Peyer's patch (tissue), 4 donors: ENCODE results near the gene ZNF664. TPM values are rescaled to one million over a fixed set of nuclear protein-coding genes. Genes with fewer than 3 reads are reported as not detected.

Experiments
- DNase-seq, 3 donors: peaks; one replicate each; pipeline ENCODE4 v3.0.0-alpha.2; 2017 to 2019
- H3K27ac ChIP-seq, 4 donors: fragments of 200-600 bp; sonication (generic); one replicate each; pipeline ENCODE4 v1.5.1; 2016 to 2019
- H3K27me3 ChIP-seq, 2 donors: fragments of 200-600 bp; sonication (generic); one replicate each; pipeline ENCODE4 v1.5.1; 2019
- H3K36me3 ChIP-seq, 3 donors: fragments of 200-600 bp; sonication (generic); one replicate each; pipeline ENCODE4 v1.5.1; 2016 to 2019
- H3K4me1 ChIP-seq, 4 donors: fragments of 200-600 bp; sonication (generic); one replicate each; pipeline ENCODE4 v1.5.1; 2016 to 2019
- H3K4me3 ChIP-seq, 4 donors: fragments of 200-600 bp; sonication (generic); 1 replicate in 3 of 4; 2 replicates in 1 of 4; pipeline ENCODE4 v1.5.1; 2016 to 2019; ENCODE audit warnings: mild to moderate bottlenecking in 1 of 4
- H3K9me3 ChIP-seq, 4 donors: fragments of 200-600 bp; sonication (generic); one replicate each; pipeline ENCODE4 v1.5.1; 2016 to 2019; ENCODE audit warnings: mild to moderate bottlenecking in 1 of 4
- POLR2A ChIP-seq, 2 donors: fragments of 450-650 bp; IDR thresholded peaks; one replicate each; pipeline ENCODE4 v1.5.1; 2017; ENCODE audit warnings: antibody characterized with exemption in 2 of 2, mild to moderate bottlenecking in 2 of 2, moderate library complexity in 2 of 2
- total RNA-seq, 4 donors: library from RNA; depleted of rRNA; stranded (reverse); fragments of >200 nt; gene quantifications; one replicate each; pipeline ENCODE4 v1.1.0, GENCODE V29; 2016
- TF ChIP-seq, protein P1 (sequence below), 6 experiments: fragments of 450-650 bp in 4 of 6; fragments of 200-600 bp in 2 of 6; sonication (generic) in 1 of 6; IDR thresholded peaks; one replicate each; pipeline ENCODE4 v1.5.1; 2017 to 2019; ENCODE audit warnings: antibody characterized with exemption in 6 of 6, mild to moderate bottlenecking in 3 of 6, moderate library complexity in 1 of 6

ZNF664 gene
- total RNA-seq, 4 donors from 2014 or later: 75.9 to 160 (median 114) TPM

DNA sequence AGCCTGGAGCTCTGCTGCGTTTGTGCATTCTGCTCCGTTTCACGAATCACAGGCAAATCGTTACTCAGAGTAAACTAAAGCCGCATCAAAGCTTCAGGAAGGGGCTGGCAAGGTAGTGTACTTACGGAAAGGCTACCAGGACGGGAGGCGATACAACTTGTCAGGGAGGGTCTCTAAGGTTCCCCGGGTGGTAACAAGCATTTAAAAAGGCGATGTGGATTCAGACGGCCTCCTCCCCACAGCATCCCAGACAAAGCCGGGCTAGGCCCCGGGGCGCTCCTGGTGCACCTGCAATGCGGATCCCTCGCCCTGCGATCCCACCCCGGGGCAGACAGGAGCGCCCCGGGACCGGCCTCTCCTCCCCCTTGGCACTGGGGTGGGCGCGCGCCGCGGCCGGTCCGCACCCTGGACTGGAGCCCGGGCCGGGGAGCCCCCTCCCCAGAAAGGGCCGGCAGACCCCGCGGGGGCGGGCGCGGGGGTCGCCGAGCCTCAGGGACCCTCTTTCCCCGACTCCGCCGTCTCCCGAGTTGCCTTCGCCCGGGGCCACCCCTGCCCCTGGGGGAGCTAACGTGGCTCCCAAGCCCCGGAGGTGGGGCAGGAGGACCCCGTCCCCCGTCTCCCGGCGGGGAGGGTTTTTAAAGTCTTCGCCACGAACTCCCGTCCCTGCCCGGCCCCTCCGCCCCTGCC, 1.1 kb upstream of the ZNF664 start:
- H3K9me3 ChIP-seq: no peaks in the 10 kb centered on the region
- TF ChIP-seq, protein P1, sequence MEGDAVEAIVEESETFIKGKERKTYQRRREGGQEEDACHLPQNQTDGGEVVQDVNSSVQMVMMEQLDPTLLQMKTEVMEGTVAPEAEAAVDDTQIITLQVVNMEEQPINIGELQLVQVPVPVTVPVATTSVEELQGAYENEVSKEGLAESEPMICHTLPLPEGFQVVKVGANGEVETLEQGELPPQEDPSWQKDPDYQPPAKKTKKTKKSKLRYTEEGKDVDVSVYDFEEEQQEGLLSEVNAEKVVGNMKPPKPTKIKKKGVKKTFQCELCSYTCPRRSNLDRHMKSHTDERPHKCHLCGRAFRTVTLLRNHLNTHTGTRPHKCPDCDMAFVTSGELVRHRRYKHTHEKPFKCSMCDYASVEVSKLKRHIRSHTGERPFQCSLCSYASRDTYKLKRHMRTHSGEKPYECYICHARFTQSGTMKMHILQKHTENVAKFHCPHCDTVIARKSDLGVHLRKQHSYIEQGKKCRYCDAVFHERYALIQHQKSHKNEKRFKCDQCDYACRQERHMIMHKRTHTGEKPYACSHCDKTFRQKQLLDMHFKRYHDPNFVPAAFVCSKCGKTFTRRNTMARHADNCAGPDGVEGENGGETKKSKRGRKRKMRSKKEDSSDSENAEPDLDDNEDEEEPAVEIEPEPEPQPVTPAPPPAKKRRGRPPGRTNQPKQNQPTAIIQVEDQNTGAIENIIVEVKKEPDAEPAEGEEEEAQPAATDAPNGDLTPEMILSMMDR (IDR thresholded peaks at IDR 0.05): peak in 1 of 6 experiments; percentile 2
- TF ChIP-seq POLR2A (IDR thresholded peaks at IDR 0.05): peak in 1 of 2 donors; percentile 54
- H3K27me3 ChIP-seq: no peaks in the 10 kb centered on the region
- peaks cover 0 to 13% (median 0%) of the 10 kb centered on the region in 4 donors for H3K4me1 ChIP-seq
- peak overlapping the region; percentile 88 to 99 (median 91) for H3K27ac ChIP-seq
- DNase-seq: peak; percentile 33 to 71 (median 62)
- peak overlapping the region; percentile 68 to 98 (median 92) for H3K4me3 ChIP-seq
- peaks cover 0 to 9% (median 0%) of the 10 kb centered on the region in 3 donors for H3K36me3 ChIP-seq

DNA sequence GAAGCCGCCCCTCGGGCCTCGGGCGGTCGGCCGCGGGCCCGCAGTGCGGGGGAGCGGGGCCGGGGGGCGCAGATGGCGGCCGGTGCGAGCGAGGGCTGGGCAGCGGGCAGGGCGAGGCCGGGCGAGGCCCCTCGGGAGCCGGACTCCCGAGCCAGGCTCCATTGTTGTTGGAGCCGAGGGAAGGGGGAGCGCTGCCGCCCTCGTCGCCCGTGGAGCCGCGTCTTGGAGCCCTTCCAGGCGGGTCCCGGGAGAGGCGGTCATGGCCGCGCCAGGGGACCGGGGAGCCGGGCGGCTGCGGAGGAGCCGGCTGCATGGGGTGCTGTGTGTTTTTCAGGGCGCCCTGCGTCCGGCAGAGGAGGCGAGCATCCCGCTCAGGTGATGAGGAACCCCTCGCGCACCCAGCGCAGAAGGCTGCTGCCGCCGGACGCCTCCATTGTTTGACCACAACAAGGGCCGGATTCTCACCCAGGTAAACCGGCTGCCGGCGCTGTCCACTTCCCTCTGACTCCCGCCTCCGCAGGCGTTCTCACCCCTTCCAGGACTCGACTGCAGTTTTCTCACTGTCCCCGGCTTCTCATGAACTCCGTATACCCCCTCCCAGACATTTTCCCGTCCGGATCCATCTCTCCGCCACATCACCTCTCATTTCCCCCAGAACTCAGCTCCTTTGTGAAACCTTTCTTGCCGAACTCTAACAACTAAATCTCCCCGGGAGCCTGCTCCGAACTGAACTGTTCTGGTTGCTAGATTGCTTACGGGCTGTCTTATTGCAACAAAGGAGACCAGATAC, 732 bp downstream of the ZNF664 start:
- Histone ChIP-seq H3K9me3 (no peaks in the 10 kb centered on the region), H3K36me3 (peaks cover 0 to 16% (median 0%) of the 10 kb centered on the region in 3 donors), H3K27ac (peak overlapping the region; percentile 76 to 99 (median 84)), H3K27me3 (no peaks in the 10 kb centered on the region), H3K4me1 (peaks cover 0 to 13% (median 0%) of the 10 kb centered on the region in 4 donors), H3K4me3 (peak overlapping the region; percentile 68 to 98 (median 92))
- TF ChIP-seq, protein P1 (IDR thresholded peaks at IDR 0.05): no peak
- TF ChIP-seq POLR2A (IDR thresholded peaks at IDR 0.05): no peak
- DNase-seq: peak; percentile 31 to 68 (median 67)

DNA sequence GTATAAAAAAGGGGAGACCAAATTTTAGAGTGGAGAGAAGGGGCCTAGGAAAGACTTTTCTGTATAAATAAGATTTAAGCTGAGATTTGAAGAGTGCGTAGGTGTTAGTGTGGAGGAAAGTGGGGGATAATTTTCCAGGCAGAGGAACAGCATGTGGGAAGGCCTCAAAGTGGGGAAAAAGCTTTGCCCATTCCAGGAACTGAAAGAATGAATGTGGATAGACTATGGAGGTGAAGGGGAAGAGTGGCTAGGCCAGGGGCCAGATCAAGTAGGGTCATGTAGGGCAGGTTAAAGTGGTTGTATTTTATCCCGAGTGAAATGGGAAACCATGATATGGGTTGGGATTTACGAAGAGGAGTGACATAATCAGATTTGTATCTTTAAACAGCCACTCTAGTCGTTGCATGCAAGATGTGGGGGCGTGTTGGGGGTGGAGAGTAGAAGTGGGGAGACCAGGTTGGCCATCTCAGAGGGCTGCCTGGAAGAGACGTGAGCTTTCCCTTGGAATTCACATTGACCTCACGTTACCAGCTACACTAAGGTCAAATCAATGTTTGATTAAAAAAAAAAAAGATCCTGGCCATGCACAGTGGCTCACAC, 3.3 kb downstream of the ZNF664 start:
- no peaks in the 10 kb centered on the region for H3K27me3 ChIP-seq
- H3K36me3 ChIP-seq: peaks cover 0 to 16% (median 0%) of the 10 kb centered on the region in 3 donors
- H3K27ac ChIP-seq: no peak overlapping the region
- no peaks in the 10 kb centered on the region for H3K9me3 ChIP-seq
- H3K4me3 ChIP-seq: no peak overlapping the region
- DNase-seq: no peak
- TF ChIP-seq POLR2A (IDR thresholded peaks at IDR 0.05): no peak
- TF ChIP-seq, protein P1 (IDR thresholded peaks at IDR 0.05): no peak
- H3K4me1 ChIP-seq: peaks cover 0 to 13% (median 0%) of the 10 kb centered on the region in 4 donors

DNA sequence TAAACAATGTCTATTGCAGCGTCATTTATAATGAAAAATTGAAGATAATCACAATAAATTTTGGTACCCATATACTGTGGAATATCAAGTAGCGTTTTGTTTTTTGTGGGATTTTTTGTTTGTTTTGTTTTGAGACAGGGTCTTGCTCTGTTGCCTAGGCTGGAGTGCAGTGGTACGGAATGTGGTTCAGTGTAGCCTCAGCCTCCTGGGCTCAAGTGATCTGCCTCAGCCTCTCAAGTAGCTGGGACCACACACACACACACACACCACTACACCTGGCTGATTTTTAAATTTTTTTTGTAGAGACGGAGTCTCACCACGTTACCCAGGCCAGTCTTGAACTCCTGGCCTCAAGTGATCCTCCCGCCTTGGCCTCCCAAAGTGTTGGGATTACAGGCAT, 6.6 kb downstream of the ZNF664 start:
- Histone ChIP-seq H3K4me3 (no peak overlapping the region), H3K4me1 (peaks cover 0 to 6% (median 0%) of the 10 kb centered on the region in 4 donors), H3K36me3 (peaks cover 0 to 16% (median 0%) of the 10 kb centered on the region in 3 donors), H3K27ac (no peak overlapping the region), H3K27me3 (no peaks in the 10 kb centered on the region), H3K9me3 (no peaks in the 10 kb centered on the region)
- TF ChIP-seq, protein P1 (IDR thresholded peaks at IDR 0.05): no peak
- TF ChIP-seq POLR2A (IDR thresholded peaks at IDR 0.05): no peak
- DNase-seq: no peak

DNA sequence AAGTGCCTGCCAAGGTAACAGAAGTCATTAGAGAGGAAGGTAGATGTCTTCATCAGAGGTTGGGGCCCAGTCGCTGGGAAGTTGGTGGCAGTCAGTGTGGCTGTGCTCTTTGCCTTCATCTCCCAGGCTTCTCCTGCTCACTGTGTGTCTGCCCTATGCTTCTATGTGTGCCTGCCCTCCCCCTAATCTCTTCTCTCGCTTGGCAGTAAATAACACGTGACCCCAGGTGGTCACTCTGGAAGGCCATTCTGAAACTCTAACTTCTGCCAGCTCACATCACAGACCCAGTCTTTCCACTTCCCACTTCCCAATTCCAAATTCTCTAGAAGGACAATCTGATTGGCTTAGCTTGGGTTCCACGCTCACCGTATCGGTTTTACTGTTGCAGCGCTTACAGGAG, 9.3 kb downstream of the ZNF664 start:
- peaks cover 0 to 6% (median 0%) of the 10 kb centered on the region in 3 donors for H3K36me3 ChIP-seq
- H3K4me1 ChIP-seq: peaks cover 0 to 16% (median 0%) of the 10 kb centered on the region in 4 donors
- no peak for DNase-seq
- H3K4me3 ChIP-seq: no peak overlapping the region
- no peak for TF ChIP-seq POLR2A (IDR thresholded peaks at IDR 0.05)
- no peak overlapping the region for H3K27ac ChIP-seq
- H3K9me3 ChIP-seq: no peaks in the 10 kb centered on the region
- H3K27me3 ChIP-seq: no peaks in the 10 kb centered on the region
